Large intestine (tissue), 3 donors: Measurements from ENCODE around the gene NCOA7. TPM values are rescaled to one million over a fixed set of nuclear protein-coding genes. Genes with fewer than 3 reads are reported as not detected.
A peak's percentile ranks its signal among the peaks of the same experiment; 100 is the strongest.
"Not testable (repeated sequence)": the region's sequence is repeated elsewhere in the genome, so short reads cannot be mapped to it uniquely, and the experiment has no call there.

ENCODE experiments used
- DNase-seq, 2 donors: peaks; one replicate each; pipeline versions ENCODE4 v3.0.0 to v3.0.0-alpha.2; 2013
- H3K27ac ChIP-seq: one replicate; pipeline ENCODE4 v1.5.1; 2013; ENCODE audit warnings: low read length
- H3K27me3 ChIP-seq: 2 replicates; pipeline ENCODE4 v1.6.1; 2013; ENCODE audit warnings: low read length; ENCODE audit not compliant: control insufficient read depth, insufficient read depth
- H3K36me3 ChIP-seq: 2 replicates; pipeline ENCODE4 v1.6.1; 2013; ENCODE audit warnings: low read length; ENCODE audit not compliant: control insufficient read depth, insufficient read depth
- H3K4me1 ChIP-seq: one replicate; pipeline ENCODE4 v1.6.1; 2013; ENCODE audit warnings: low read length; ENCODE audit not compliant: control insufficient read depth, insufficient read depth
- H3K4me3 ChIP-seq: one replicate; pipeline ENCODE4 v1.5.1; 2013; ENCODE audit warnings: low read length
- H3K9me3 ChIP-seq: one replicate; pipeline ENCODE4 v1.6.1; 2013; ENCODE audit warnings: mild to moderate bottlenecking, low read depth, low read length, moderate library complexity; ENCODE audit not compliant: control insufficient read depth
- WGBS: methylation state at CpG from one replicate; pipeline ENCODE4 v1.1.5; 2013; ENCODE audit warnings: low lambda C conversion rate; ENCODE audit not compliant: insufficient coverage; 5-methylcytosine and 5-hydroxymethylcytosine counted together
- polyA plus RNA-seq: library from polyadenylated mRNA; unstranded; fragments of 120-200 nt; gene quantifications from one replicate; pipeline ENCODE4 v1.2.1, GENCODE V29; 2013

The NCOA7 gene
- polyA plus RNA-seq, 1 donor, result 78.7 TPM

DNA sequence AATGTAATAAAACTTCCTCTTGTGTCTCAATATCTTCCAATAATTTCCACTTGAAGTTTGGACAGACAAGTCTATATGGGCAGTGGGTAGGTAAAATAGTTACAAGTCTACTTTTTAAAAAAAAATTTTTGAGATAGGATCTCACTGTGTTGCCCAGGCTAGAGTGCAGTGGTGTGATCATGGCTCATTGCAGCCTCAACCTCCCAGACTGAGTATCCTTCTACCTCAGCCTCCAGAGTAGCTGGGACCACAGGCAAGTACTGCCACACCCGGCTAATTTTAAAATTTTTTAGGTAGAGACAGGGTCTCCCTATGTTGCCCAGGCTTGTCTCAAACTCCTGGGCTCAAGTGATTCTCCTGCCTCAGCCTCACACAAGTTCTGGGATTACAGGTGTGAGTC, 181.7 kb downstream of the NCOA7 start:
- not testable (repeated sequence) for H3K4me1 ChIP-seq, DNase-seq, H3K9me3 ChIP-seq, H3K27me3 ChIP-seq, H3K27ac ChIP-seq, H3K4me3 ChIP-seq
- H3K36me3 ChIP-seq, result peaks cover 36% of the 10 kb centered on the region
- no CpG with 5 or more reads among the region's 1 CpG for WGBS

DNA sequence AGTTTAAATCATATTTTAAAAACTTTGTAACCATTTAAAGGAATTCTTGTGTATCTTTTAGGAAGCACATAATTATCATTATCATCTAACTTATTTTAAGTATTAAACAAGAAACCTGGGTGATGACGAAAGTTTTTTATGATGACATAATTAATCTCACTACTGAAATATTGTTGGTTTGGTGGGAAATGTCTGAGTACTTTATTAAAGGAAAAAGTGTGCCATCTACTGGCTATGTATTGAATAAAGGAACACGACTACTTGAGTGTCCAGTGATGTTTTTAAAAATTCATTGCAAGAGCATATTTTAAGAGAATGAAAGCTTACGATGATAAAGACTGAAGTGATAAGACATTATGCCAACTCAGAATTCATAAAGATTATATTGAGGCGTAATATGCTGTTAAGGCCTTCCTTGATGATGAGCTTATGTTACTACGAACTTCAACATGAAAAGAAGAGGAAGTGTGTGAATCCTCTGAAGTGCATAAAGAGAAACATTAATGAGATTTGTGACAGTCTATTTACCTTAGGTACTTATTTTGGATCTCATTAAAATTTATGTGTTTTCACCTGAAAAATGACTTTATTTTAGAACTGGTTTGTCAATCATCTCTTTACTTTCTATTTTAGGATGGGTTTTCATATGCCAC, 183.6 kb downstream of the NCOA7 start:
- Histone ChIP-seq H3K4me3 (no peak overlapping the region), H3K36me3 (peaks cover 28% of the 10 kb centered on the region), H3K27ac (no peak overlapping the region), H3K27me3 (no peaks in the 10 kb centered on the region), H3K4me1 (no peaks in the 10 kb centered on the region), H3K9me3 (no peaks in the 10 kb centered on the region)
- WGBS, result 65% methylated on average over 4 of the region's 5 CpGs
- peak in 1 of 2 donors; percentile 29 for DNase-seq

DNA sequence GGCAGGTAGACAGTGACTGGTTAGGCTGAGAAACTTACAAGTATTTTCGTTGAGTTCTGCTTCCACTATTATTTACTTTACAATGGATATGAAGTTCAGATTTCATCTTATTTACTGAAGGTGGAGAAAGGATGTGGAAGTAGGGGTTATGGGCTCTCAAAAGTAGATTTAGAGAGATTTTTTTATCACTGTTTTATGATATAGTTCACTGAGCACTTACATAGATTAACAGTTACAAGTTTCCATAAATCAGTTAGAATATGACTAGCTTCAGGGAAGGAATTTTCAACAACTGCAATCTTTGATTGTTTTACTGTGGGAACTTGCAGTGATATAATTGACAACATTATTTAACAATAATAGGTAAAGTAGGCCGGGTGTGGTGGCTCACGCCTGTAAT, 188.3 kb downstream of the NCOA7 start:
- H3K9me3 ChIP-seq, result no peaks in the 10 kb centered on the region
- no CpG with 5 or more reads among the region's 3 CpGs for WGBS
- no peak for DNase-seq

More for the DNA sequence above, 188.3 kb downstream of the NCOA7 start:
- Histone ChIP-seq H3K4me3 (no peak overlapping the region), H3K4me1 (peaks cover 2% of the 10 kb centered on the region), H3K27me3 (no peaks in the 10 kb centered on the region), H3K27ac (no peak overlapping the region), H3K36me3 (peaks cover 10% of the 10 kb centered on the region)

Other genes starting within 250 kb of the NCOA7 start
- gene HEY2, start 41.3 kb upstream of the NCOA7 start, polyA plus RNA-seq, result 1.8 TPM
- 31.5 TPM for gene HINT3, start 165.8 kb downstream of the NCOA7 start, polyA plus RNA-seq
- 24.3 TPM for gene TRMT11, start 195.6 kb downstream of the NCOA7 start, polyA plus RNA-seq